Gastroesophageal sphincter (tissue), 4 donors: Measurements from ENCODE around the gene MED25. TPM values are rescaled to one million over a fixed set of nuclear protein-coding genes. Genes with fewer than 3 reads are reported as not detected.

ENCODE experiments used
- ATAC-seq: fragments of 150-250 bp; one replicate; pipeline ENCODE4 v1.9.1; 2016; ENCODE audit warnings: mild to moderate bottlenecking, moderate library complexity
- H3K27ac ChIP-seq, 4 donors: fragments of 200-600 bp; sonication (generic) in 3 of 4; 1 replicate in 3 of 4; 2 replicates in 1 of 4; pipeline ENCODE4 v1.5.1; 2016 to 2019
- H3K27me3 ChIP-seq: fragments of 200-600 bp; sonication (generic); one replicate; pipeline ENCODE4 v1.5.1; 2019
- H3K36me3 ChIP-seq, 2 donors: fragments of 200-600 bp; sonication (generic); one replicate each; pipeline ENCODE4 v1.5.1; 2019; ENCODE audit warnings: control low read depth in 1 of 2
- H3K4me1 ChIP-seq, 3 donors: fragments of 200-600 bp; sonication (generic); 1 replicate in 2 of 3; 2 replicates in 1 of 3; pipeline ENCODE4 v1.5.1; 2016 to 2019; ENCODE audit warnings: control low read depth in 2 of 3
- H3K4me3 ChIP-seq, 2 donors: fragments of 200-600 bp; sonication (generic); one replicate each; pipeline ENCODE4 v1.5.1; 2019; ENCODE audit warnings: mild to moderate bottlenecking in 1 of 2, moderate library complexity in 1 of 2
- H3K9me3 ChIP-seq, 3 donors: fragments of 200-600 bp; sonication (generic); one replicate each; pipeline ENCODE4 v1.5.1; 2017 to 2019; ENCODE audit warnings: control low read depth in 2 of 3
- CTCF ChIP-seq, 4 experiments: fragments of 200-600 bp in 2 of 4; fragments of 450-650 bp in 2 of 4; sonication (generic) in 1 of 4; IDR thresholded peaks; one replicate each; pipeline ENCODE4 v1.5.1; 2017 to 2019; ENCODE audit warnings: antibody characterized with exemption in 4 of 4, mild to moderate bottlenecking in 2 of 4, moderate library complexity in 2 of 4
- EP300 ChIP-seq: sonication (generic); formaldehyde crosslinking; IDR thresholded peaks from one replicate; pipeline ENCODE4 v1.6.1; 2017; ENCODE audit warnings: antibody characterized with exemption, mild to moderate bottlenecking
- POLR2A ChIP-seq, 2 donors: fragments of 450-650 bp; IDR thresholded peaks; one replicate each; pipeline ENCODE4 v1.6.1; 2017; ENCODE audit warnings: antibody characterized with exemption in 2 of 2, mild to moderate bottlenecking in 2 of 2, moderate library complexity in 1 of 2
- POLR2AphosphoS5 ChIP-seq: sonication (generic); formaldehyde crosslinking; IDR thresholded peaks from one replicate; pipeline ENCODE4 v1.6.1; 2017; ENCODE audit warnings: antibody characterized with exemption
- WGBS, 2 donors: methylation state at CpG; one replicate each; pipeline ENCODE4 v1.1.5; 2018; ENCODE audit warnings: low coverage in 1 of 2; 5-methylcytosine and 5-hydroxymethylcytosine counted together
- total RNA-seq, 4 donors: library from RNA; depleted of rRNA; stranded (reverse); fragments of >200 nt; gene quantifications; one replicate each; pipeline ENCODE4 v1.1.0, GENCODE V29; 2016

MED25 gene
- total RNA-seq, 4 donors from 2014 or later: 26.7 to 36.1 (median 28.7) TPM

- ATAC-seq: no peak
- H3K27ac ChIP-seq: peak overlapping the region in 1 of 4 donors; percentile 14
- no peak overlapping the region for H3K4me3 ChIP-seq
- no peaks in the 10 kb centered on the region for H3K27me3 ChIP-seq
- H3K9me3 ChIP-seq: no peaks in the 10 kb centered on the region
- peaks cover 0 to 72% (median 27%) of the 10 kb centered on the region in 3 donors for H3K4me1 ChIP-seq
- peaks cover 0 to 42% of the 10 kb centered on the region in 2 donors for H3K36me3 ChIP-seq
- TF ChIP-seq CTCF (IDR thresholded peaks at IDR 0.05): no peak
- TF ChIP-seq EP300: no peak
- TF ChIP-seq POLR2A (IDR thresholded peaks at IDR 0.05): no peak
- no peak for TF ChIP-seq POLR2AphosphoS5
- 58 to 72% methylated on average over 2 to 8 of the region's 27 CpGs for WGBS, 2 donors
These were observed 54.4 kb downstream of the MED25 start for GRCh38 chr19:49872245-49873128.

GRCh38 chr19:49873129-49873521, 55.0 kb downstream of the MED25 start:
- no peak for ATAC-seq
- Histone ChIP-seq H3K27ac (no peak overlapping the region), H3K4me3 (no peak overlapping the region), H3K27me3 (no peaks in the 10 kb centered on the region), H3K9me3 (no peaks in the 10 kb centered on the region), H3K36me3 (peaks cover 0 to 42% of the 10 kb centered on the region in 2 donors), H3K4me1 (peaks cover 0 to 68% (median 25%) of the 10 kb centered on the region in 3 donors)
- TF ChIP-seq CTCF (IDR thresholded peaks at IDR 0.05) (no peak), POLR2A (IDR thresholded peaks at IDR 0.05) (no peak)
- WGBS, 2 donors: 87% methylated on average over 6 of the region's 29 CpGs; no CpG with 5 or more reads in 1 of the 2 donors

- Histone ChIP-seq H3K9me3 (no peaks in the 10 kb centered on the region), H3K27ac (no peak overlapping the region), H3K27me3 (no peaks in the 10 kb centered on the region), H3K4me3 (no peak overlapping the region), H3K36me3 (peaks cover 0 to 42% of the 10 kb centered on the region in 2 donors), H3K4me1 (peaks cover 0 to 68% (median 25%) of the 10 kb centered on the region in 3 donors)
- no peak for ATAC-seq
- 82 to 89% methylated on average over 2 to 6 of the region's 10 CpGs for WGBS, 2 donors
- TF ChIP-seq POLR2A (IDR thresholded peaks at IDR 0.05): no peak
- TF ChIP-seq EP300: no peak
- no peak for TF ChIP-seq CTCF (IDR thresholded peaks at IDR 0.05)
- TF ChIP-seq POLR2AphosphoS5: no peak
These were observed 55.7 kb downstream of the MED25 start for GRCh38 chr19:49873834-49874233.

- WGBS, 2 donors: 86 to 93% methylated on average over 5 to 8 of the region's 11 CpGs
- no peaks in the 10 kb centered on the region for H3K9me3 ChIP-seq
- H3K4me1 ChIP-seq: peaks cover 0 to 71% (median 26%) of the 10 kb centered on the region in 3 donors
- H3K27ac ChIP-seq: peak overlapping the region in 1 of 4 donors; percentile 100
- H3K36me3 ChIP-seq: peaks cover 0 to 50% of the 10 kb centered on the region in 2 donors
- H3K27me3 ChIP-seq: no peaks in the 10 kb centered on the region
- TF ChIP-seq CTCF (IDR thresholded peaks at IDR 0.05): no peak
- TF ChIP-seq POLR2A (IDR thresholded peaks at IDR 0.05): no peak
- TF ChIP-seq EP300: no peak
- TF ChIP-seq POLR2AphosphoS5: no peak
- ATAC-seq: no peak
- H3K4me3 ChIP-seq: no peak overlapping the region
These were observed 56.5 kb downstream of the MED25 start for GRCh38 chr19:49874503-49875157.
